Endothelial cell of umbilical vein (primary cell): ENCODE measurements around the gene SH3GL1.

Experiments used
- CTCF ChIP-seq, 2 donors: IDR thresholded peaks; 1 replicate in 1 of 2; 2 replicates in 1 of 2; pipeline ENCODE4 v1.5.1; 2011; ENCODE audit warnings: low read length in 2 of 2, mild to moderate bottlenecking in 2 of 2, moderate library complexity in 2 of 2, control low read depth in 1 of 2, inconsistent platforms in 1 of 2, low read depth in 1 of 2; ENCODE audit not compliant: insufficient read depth in 1 of 2; ENCODE audit errors: extremely low read depth in 1 of 2
- EZH2 ChIP-seq: IDR thresholded peaks from 2 replicates; pipeline ENCODE4 v1.6.1; 2012; ENCODE audit warnings: borderline replicate concordance, low read depth, mild to moderate bottlenecking, moderate library complexity, low read length, inconsistent platforms; ENCODE audit not compliant: severe bottlenecking
- FOS ChIP-seq: IDR thresholded peaks from 2 replicates; pipeline ENCODE4 v1.6.1; 2011; ENCODE audit warnings: mild to moderate bottlenecking, low read length, moderate library complexity, borderline replicate concordance; ENCODE audit not compliant: insufficient read depth
- MYC ChIP-seq: IDR thresholded peaks from one replicate; pipeline ENCODE4 v1.6.1; 2011; ENCODE audit warnings: mild to moderate bottlenecking, low read depth, low read length
- POLR2A ChIP-seq: IDR thresholded peaks from 2 replicates; pipeline ENCODE4 v1.6.1; 2012; ENCODE audit warnings: low read depth, mild to moderate bottlenecking, control low read depth, low read length
- POLR2AphosphoS5 ChIP-seq: IDR thresholded peaks from 2 replicates; pipeline ENCODE4 v1.6.1; 2012; ENCODE audit warnings: low read depth, mild to moderate bottlenecking, control low read depth, low read length, moderate library complexity; ENCODE audit not compliant: insufficient read depth
- TF ChIP-seq, protein P1 (sequence below): IDR thresholded peaks from 2 replicates; pipeline ENCODE4 v1.6.1; 2011; ENCODE audit not compliant: insufficient read depth, insufficient read length

DNA sequence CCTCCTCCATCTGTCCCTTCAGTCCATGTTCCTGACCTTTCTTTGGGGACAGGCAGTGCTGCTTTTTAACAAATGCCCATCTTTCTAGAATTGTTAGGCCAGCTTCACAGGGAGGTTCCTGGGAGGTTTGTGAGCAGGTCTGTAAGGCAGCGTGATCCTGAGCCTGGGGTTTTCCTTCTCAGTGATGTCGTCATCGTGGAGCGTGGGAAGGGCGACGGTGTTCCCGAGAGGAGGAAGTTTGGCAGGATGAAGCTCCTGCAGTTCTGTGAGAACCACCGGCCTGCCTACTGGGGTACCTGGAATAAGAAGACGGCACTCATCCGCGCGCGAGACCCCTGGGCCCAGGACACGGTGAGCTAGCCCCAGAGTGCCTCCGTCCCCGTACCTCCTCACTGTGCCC is 28.9 kb upstream of the SH3GL1 start:
- TF ChIP-seq CTCF (IDR thresholded peaks at IDR 0.05; ENCODE audit: extremely low read depth in 1 of 2, insufficient read depth in 1 of 2, low read depth in 1 of 2, low read length in 2 of 2) (no peak), EZH2 (no peak), POLR2A (no peak), MYC (no peak), POLR2AphosphoS5 (no peak), FOS (no peak)
- TF ChIP-seq, protein P1, sequence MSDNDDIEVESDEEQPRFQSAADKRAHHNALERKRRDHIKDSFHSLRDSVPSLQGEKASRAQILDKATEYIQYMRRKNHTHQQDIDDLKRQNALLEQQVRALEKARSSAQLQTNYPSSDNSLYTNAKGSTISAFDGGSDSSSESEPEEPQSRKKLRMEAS: no peak
